Measurements from ENCODE around the gene PATJ.
"Not testable (repeated sequence)": the region's sequence is repeated elsewhere in the genome, so short reads cannot be mapped to it uniquely, and the experiment has no call there.

The PATJ gene, protein sequence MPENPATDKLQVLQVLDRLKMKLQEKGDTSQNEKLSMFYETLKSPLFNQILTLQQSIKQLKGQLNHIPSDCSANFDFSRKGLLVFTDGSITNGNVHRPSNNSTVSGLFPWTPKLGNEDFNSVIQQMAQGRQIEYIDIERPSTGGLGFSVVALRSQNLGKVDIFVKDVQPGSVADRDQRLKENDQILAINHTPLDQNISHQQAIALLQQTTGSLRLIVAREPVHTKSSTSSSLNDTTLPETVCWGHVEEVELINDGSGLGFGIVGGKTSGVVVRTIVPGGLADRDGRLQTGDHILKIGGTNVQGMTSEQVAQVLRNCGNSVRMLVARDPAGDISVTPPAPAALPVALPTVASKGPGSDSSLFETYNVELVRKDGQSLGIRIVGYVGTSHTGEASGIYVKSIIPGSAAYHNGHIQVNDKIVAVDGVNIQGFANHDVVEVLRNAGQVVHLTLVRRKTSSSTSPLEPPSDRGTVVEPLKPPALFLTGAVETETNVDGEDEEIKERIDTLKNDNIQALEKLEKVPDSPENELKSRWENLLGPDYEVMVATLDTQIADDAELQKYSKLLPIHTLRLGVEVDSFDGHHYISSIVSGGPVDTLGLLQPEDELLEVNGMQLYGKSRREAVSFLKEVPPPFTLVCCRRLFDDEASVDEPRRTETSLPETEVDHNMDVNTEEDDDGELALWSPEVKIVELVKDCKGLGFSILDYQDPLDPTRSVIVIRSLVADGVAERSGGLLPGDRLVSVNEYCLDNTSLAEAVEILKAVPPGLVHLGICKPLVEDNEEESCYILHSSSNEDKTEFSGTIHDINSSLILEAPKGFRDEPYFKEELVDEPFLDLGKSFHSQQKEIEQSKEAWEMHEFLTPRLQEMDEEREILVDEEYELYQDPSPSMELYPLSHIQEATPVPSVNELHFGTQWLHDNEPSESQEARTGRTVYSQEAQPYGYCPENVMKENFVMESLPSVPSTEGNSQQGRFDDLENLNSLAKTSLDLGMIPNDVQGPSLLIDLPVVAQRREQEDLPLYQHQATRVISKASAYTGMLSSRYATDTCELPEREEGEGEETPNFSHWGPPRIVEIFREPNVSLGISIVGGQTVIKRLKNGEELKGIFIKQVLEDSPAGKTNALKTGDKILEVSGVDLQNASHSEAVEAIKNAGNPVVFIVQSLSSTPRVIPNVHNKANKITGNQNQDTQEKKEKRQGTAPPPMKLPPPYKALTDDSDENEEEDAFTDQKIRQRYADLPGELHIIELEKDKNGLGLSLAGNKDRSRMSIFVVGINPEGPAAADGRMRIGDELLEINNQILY (N-terminal part only)

DNA sequence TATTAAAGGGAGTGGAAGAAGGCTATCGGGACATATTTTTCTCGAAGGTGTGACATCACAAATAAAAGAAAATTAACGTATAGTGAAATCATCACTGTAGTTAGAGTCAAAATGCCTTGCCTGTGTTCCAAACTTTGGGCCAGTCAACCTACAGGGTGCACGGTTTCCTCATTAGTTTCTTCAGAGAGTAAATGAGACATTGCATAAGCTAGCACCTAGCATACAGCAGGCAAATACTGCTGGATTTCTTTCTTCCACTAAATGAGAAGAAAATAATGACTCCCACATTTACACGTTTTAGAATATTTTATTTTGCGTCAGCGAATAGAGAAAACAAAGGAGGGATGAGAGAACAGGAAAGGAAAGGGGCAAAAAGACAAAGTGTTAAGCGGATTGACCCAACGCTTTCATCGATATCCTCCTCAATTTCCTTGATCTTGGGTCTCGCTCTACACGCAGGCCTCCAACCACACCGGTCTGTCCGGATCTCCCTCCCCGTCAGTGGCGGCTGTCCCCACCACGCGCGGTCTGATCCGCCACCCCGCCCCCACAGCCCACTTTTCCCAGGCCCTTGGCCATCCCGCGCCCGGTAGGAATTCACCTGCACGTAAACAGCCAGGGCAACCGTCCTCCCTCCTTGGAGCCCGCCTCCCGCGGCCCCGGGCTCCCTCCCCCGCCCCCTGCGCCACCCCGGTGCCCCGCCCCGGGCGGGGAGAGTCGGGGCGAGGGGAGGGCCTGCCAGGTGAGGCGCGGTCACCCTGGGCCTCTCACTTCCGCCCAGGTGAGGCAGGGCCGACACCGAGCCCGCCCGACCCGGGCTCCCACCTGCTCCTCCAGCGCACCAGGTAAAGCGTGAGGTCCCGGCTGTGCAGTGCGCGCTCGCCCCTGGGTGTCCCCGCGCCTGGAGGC lies at the start of gene PATJ:
Gene PATJ (plus strand): TSS at position 770 of the 909 bp plus-strand sequence. CDS start 20,413 bp downstream, outside the sequence.
- DNase-seq: peak; percentile 95

DNA sequence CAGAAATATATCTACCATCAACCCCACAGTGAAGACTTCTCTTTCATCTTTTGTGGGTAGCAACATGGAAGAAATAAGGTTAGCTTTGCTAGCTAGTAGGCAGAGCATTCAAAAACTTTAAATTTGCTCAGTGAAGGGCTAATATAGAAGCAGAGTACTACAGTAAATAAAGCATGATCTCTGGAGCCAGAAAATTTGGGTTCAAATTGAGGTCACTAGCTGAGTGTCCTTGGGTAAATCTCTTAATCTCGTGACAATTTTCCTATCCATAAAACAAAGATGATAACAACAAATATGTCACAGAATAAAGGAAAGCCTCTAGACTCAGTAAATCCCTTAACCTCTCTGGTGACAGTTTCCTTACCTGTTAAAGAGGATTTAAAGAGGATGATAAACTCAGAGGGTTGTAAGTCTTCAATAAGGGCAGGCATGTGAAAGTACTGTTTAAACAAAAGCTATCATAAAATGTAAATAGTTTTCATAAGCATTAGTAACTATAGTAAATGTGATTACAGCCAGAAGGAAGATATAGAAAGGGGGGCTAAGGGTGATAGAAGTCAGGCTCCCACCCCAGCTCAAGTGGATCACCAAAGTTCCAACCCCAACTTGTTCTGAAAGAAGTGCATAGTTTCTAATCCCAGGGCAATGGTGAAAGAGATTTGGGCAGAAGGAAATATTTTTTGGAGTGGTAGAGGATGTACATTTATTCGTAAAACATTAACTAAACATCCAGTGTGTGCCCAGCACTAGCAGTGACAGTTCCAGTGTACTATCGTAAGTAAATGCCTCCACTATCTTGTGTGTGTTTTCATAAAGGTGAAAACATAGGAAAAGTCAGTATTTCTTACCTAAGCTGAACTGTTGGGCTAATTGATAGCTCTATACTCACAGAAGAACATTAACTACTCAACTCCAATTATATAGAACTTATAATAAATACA lies 42.1 kb upstream of the PATJ start:
- no peak for DNase-seq

DNA sequence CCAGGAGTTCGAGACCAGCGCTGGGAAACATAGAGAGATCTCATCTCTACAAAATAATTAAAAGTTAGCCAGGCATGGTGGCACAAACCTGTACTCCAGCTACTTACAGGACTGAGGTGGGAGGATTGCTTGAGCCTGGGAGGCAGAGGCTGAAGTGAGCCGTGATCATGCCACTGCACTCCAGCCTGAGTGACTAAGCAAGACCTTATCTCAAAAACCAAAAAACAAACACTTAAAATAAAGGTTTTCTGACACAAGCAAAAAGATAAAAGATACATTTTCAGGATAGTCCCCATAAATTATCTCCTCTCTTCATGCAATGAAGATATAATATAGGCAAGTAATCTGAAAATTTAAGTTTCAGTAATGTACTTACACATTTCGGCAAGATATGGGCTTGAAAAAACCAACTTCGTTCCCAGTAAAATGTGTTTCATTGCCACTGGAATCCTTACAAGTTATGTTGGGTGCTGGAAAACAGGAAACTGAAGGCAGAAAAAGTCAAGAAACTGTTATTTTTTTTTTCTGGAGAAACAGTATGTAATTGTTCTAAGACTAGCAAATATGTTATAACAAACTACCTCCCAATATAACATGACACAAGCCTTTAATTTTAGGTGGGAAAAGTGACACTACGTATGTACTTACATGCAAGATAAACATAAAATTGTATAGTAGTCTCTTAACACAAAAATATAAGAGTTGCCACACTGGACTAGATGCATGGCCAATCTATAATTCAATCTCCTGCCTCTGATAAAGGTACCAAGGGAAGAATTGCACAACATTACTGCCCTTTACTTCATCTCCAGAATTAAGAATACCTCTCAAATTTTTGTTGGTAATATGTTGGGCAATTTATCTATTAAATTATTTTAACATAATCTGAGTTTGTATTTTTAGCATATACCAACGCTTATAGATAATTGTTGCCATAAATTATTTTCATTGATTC lies 33.0 kb upstream of the PATJ start:
- no peak for DNase-seq

DNA sequence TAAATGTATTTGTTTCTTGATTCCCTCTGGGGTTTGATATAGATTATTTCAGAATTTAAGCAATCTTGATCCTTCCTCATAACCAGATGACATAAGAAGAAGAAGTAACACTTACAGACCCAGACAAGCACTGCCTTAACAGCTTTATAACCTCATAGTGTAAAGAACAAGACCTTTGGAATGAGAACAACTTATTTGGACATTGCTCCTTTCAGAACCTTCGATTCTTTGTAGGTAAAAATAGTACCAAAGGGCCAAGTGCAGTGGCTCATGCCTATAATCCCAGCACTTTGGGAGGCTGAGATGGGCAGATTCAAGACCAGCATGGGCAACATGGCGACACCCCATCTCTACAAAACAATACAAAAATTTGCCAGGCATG lies 32.4 kb upstream of the PATJ start:
- no peak for DNase-seq

DNA sequence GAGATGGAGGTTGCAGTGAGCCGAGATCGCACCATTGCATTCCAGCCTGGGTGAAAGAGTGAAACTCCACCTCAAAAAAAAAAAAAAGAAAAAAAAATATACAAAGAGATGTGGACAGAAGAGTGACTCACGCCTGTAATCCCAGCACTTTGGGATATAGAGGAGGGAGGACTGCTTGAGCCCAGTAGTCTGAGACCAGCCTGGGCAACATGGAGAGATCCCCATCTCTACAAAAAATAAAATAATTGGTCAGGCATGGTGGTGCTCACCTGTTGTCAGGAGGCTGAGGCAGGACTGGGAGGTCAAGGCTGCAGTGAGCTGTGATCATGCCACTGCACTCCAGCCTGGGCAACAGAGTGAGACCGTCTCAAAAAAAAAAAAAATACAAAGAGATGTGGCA lies 31.0 kb upstream of the PATJ start:
- not testable (repeated sequence) for DNase-seq

DNA sequence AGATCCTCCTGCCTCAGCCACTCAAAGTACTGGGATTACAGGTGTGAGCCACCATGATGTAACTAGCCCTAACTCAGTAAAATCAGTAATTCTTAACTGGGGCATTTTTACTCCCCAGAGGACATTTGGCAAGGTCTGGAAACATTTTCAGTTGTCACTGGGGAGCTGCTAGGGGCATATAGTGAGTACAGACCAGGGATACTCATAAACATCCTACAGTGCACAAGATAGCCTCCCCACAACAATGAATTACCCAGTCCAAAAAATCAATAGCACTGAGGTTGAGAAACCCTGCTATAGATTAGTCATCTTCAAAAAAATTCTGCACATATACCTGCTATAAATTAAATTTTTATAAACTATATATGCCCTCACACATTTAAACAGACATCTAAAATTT lies 30.3 kb upstream of the PATJ start:
- DNase-seq: no peak

DNA sequence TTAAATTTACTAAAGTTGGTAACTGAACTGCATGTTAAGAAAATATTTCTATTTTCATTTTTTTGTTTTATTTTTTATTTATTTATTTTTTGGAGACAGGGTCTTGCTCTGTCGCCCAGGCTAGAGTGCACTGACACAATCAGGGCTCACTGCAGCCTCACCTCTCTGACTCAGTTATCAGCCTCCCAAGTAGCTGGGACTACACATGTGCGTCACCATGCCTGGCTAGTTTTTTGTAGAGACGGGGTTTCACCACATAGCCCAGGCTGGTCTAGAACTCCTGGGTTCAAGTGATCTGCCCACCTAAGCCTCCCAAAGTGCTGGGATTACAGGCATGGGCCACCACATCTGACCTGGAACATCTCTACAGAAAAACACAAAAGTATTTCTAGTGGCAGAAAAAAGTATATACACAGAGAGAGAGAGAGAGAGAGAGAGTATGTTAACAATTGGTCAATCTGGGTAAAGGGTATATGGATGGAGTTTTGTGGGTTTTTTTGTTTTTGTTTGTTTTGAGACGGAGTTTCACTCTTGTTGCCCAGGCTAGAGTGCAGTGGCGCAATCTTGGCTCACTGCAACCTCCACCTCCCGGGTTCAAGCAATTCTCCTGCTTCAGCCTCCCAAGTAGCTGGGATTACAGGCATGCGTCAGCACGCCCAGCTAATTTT lies 23.1 kb upstream of the PATJ start:
- not testable (repeated sequence) for DNase-seq

DNA sequence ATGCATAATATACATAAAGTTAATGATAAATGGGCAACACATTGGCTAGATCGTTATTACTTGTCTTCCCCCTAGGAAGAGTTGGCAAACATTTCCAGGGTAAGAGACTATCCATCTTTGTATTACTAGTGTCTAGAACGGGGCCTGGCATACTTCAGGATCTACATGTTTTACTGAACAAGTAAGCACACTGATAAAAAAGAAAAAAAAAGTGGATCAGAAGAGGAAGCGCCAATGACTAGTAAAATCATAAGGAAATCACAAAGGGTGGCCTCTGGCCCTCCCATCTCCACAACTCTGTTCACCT lies 17.8 kb upstream of the PATJ start:
- no peak for DNase-seq

DNA sequence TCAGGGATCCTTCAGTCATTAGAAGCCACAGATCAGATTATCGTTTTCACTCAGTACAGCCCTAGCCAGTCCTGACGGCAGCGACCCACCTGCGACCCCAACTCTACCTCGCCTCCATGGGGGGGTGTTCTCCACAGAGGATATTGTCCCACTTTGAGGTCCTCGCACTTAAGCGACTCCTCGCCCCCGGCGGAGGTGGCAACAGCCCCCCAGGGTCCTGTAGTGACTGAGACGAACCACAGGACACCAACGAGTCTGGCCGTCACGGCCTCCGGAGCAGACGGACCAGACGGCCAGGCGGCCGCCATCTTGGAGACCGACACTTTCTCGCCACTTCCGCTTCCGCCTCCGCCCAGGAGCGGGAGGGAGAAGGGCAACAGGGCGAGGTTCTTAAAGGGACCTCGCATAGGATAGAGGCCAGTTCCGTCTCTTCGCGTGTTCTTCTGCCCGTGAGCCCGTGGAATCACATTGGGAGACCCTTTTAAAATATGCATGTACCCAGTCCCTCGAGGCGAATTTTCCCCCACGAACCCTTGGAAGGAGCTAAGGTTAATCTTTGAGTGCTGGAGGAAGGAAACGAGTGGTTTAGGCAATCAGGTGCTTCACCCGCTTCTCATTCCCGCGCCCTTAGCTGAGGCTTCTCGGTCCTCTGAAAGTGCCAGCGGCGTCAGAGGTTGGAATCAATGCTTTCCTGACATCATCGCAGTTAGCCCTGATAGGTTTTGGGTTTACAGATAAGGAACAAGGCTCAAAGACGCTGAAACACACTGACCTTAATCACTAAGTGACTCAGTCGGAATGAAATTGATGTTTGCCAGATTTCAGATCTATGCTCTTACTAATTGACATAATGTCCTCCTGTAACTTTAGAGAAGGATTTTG lies 17.2 kb upstream of the PATJ start, which contains the start of gene TM2D1:
Gene TM2D1 (minus strand): TSS at position 329 of the 882 bp plus-strand sequence. CDS start 21 bp downstream, at position 308.
- peak; percentile 97 for DNase-seq

DNA sequence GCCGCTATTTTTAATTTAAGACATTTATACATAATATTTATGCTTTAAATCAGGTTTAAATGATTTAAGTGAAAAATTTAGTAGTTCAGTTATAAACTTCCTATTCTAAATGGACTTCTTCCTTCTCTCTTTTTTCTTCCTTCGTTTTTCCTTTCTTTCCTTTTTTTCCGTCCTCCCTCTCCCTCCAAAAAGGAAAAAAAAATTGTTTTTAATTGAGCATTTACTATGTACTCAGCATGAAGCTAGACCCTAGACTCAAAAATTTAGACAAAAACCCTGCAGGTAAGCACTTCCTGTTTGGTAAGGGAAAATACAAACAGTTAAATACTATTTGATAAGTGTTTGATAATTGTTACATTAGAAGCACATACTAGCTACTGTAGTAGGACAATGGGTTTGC lies 14.7 kb upstream of the PATJ start:
- DNase-seq: no peak

DNA sequence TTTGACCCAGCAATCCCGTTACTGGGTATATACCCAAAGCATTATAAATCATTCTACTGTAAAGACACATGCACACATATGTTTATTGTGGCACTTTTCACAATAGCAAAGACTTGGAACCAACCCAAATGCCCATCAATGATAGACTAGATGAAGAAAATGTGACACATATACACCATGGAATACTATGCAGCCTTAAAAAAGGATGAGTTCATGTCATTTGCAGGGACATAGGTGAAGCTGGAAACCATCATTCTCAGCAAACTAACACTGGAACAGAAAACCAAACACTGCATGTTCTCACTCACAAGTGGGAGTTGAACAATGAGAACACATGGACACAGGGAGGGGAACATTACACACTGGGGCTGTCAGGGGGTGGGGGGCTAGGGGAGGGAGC lies 11.6 kb upstream of the PATJ start:
- DNase-seq: not testable (repeated sequence)

DNA sequence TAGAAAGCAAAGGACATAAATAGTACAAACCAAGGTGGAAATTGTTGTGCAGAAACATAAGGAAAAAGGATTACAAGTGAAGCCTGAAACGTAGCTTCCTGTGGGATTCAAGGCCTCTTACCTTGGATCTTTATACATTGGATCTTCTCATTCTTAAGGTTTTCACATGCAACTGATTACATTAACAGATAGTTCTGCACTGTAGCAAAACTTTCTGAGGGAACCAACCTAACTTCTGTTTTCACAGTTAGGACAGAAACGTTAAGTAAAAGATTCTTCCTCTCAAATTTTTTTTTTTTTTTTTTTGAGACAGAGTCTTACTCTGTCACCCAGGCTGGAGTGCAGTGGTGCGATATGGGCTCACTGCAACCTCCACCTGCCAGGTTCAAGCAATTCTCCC lies 9.6 kb upstream of the PATJ start:
- DNase-seq: no peak

DNA sequence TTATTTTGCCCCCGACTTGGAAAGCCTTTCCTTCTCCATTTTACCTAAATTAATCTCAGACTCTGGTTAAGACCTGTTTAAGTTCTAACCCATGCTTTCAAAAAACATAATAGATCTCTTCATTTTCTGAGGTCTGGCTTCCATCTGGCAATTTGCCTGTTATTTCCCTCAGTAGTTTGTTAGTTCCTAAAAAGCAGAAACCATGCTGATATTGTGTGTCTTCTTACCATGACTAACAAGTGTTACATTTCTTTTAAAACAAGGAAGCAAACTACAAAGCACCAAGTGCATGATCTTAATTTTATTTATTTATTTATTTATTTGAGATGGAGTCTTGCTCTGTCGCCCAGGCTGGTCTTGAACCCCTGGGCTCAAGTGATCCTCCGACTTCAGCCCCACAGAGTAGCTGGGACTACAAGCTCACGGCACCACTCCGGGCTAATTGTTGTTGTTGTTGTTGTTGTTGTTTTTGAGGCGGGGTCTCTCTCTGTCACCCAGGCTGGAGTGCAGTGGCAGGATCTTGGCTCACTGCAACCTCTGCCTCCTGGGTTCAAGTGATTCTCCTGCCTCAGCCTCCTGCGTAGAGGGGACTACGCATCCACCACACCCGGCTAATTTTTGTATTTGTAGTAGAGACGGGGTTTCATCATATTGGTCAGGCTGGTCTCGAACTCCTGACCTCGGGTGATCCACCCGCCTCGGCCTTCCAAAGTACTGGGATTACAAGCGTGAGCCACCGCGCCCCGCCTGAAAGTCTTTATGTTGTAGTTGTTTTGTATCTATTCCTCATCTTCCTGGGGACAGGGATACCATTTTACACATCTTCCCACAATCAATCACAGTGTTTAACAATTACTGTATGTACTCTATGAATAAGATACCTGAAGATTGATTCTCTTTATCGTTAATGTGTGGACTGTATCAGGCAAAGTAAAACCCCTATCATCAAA lies 1.3 kb upstream of the PATJ start:
- DNase-seq: no peak

DNA sequence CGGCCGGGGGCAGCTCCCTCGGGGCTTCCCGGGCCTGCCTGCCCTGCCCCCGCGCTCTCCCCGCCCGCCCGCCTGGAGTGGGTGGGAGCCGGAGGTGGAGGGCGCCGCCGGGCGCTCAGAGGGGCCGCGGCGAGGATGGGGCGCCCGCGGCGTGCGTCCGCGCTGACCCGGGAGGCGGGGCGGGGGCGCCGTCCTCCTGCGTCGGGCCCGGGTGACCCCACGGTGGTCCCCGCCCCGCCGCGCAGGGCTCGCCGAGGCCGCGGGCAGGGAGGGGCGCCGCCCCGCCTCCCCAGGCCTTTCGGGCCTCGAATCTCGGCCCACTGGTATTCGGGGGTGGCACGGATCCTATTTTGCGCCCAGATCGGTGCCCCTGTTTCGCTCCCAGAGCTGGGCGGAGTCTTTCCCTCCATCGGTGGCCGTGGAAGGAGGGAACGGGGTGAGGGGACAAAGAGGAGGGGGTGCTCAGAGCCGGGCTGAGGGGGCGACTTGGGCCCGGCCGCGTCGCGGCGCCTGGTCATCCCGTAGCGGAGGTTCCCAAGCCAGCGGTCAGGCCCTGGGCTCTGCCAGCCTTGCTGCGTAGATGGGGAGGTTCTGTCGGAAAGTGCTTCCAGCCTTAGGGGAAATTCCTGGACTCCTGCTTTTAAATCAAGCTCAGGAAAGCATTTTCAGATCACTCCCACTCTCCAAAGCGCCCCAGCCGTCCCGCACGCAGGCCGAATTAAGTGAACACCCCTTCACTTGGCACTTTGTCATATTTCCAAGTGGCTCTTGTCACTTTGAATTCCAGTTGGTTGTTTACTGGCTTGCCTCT lies 545 bp downstream of the PATJ start:
- peak; percentile 62 for DNase-seq

DNA sequence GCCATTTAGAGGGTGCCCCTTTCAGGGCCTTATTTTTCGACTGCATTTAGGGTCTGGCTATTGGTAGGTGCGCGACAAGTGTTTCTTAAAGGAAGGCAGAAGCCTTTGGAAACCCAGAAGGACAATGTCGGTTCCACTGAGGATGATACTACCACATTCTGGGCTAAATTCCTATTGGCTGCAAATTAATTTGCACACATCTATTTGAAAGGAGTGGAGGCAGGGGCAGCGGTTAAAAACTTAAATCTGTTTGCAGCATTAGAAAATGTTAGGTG lies 1.1 kb downstream of the PATJ start:
- no peak for DNase-seq

All from NCI-H2029 (cell line).